ENCODE results near the gene GLP2R.

Gene GLP2R

GRCh38 chr17:9842057-9842758 is 16.5 kb downstream of the GLP2R start:
- TF ChIP-seq CTCF (IDR thresholded peaks at IDR 0.05; ENCODE audit: insufficient read depth, low read length) (no peak), SPI1 (IDR thresholded peaks at IDR 0.05; ENCODE audit: borderline replicate concordance, low read depth) (no peak), GABPA (IDR thresholded peaks at IDR 0.05; ENCODE audit: low read depth) (no peak)
- no peak overlapping the region for H3K27ac ChIP-seq (replicated peaks)

GRCh38 chr17:9843152-9844010 is 17.7 kb downstream of the GLP2R start:
- TF ChIP-seq POLR2AphosphoS5 (IDR thresholded peaks at IDR 0.05; ENCODE audit: low read depth) (no peak), CTCF (IDR thresholded peaks at IDR 0.05; ENCODE audit: insufficient read depth, low read length) (no peak), SPI1 (IDR thresholded peaks at IDR 0.05; ENCODE audit: borderline replicate concordance, low read depth) (no peak), GABPA (IDR thresholded peaks at IDR 0.05; ENCODE audit: low read depth) (no peak), REST (IDR thresholded peaks at IDR 0.05; ENCODE audit: insufficient replicate concordance, low read depth) (no peak)
- no peak overlapping the region for H3K4me3 ChIP-seq (replicated peaks; ENCODE audit: insufficient read depth, low read length)
- no peak for DNase-seq (ENCODE audit: low read depth in 1 of 2, low spot score in 1 of 2)
- no peak overlapping the region for H3K27ac ChIP-seq (replicated peaks)
- H3K27me3 ChIP-seq (ENCODE audit: insufficient read depth, poor library complexity, severe bottlenecking) = no peaks in the 10 kb centered on the region

More at GRCh38 chr17:9842057-9842758, 16.5 kb downstream of the GLP2R start:
- no peaks in the 10 kb centered on the region for H3K27me3 ChIP-seq (ENCODE audit: insufficient read depth, poor library complexity, severe bottlenecking)
- no peak for DNase-seq (ENCODE audit: low read depth in 1 of 2, low spot score in 1 of 2)
- H3K4me3 ChIP-seq (replicated peaks; ENCODE audit: insufficient read depth, low read length) = no peak overlapping the region

GRCh38 chr17:9844153-9844552 is 18.4 kb downstream of the GLP2R start:
- H3K27ac ChIP-seq (replicated peaks) = no peak overlapping the region

More at GRCh38 chr17:9844153-9844552, 18.4 kb downstream of the GLP2R start:
- Histone ChIP-seq H3K27me3 (ENCODE audit: insufficient read depth, poor library complexity, severe bottlenecking) (no peaks in the 10 kb centered on the region), H3K4me3 (replicated peaks; ENCODE audit: insufficient read depth, low read length) (no peak overlapping the region)
- no peak for DNase-seq (ENCODE audit: low read depth in 1 of 2, low spot score in 1 of 2)
- TF ChIP-seq SPI1 (IDR thresholded peaks at IDR 0.05; ENCODE audit: borderline replicate concordance, low read depth) (no peak), CTCF (IDR thresholded peaks at IDR 0.05; ENCODE audit: insufficient read depth, low read length) (no peak), GABPA (IDR thresholded peaks at IDR 0.05; ENCODE audit: low read depth) (no peak), POLR2AphosphoS5 (IDR thresholded peaks at IDR 0.05; ENCODE audit: low read depth) (no peak), REST (IDR thresholded peaks at IDR 0.05; ENCODE audit: insufficient replicate concordance, low read depth) (no peak)
